Stimulated activated naive CD8-positive, alpha-beta T cell treated with anti-CD3 and anti-CD28 coated beads, Interleukin-15, Interleukin-2, amounts not matched to agents 100 ng/mL and 50 ng/mL, for 24 hours (primary cell): ENCODE results near the gene SLC41A2.
A peak's percentile ranks its signal among the peaks of the same experiment; 100 is the strongest.

ENCODE experiments used
- H3K27ac Mint-ChIP-seq: one replicate; pipeline ENCODE4 v1.8.0; 2021; ENCODE audit warnings: mild to moderate bottlenecking, mixed read lengths
- H3K27me3 Mint-ChIP-seq: one replicate; pipeline ENCODE4 v1.8.0; 2021; ENCODE audit warnings: mixed read lengths
- H3K36me3 Mint-ChIP-seq: one replicate; pipeline ENCODE4 v1.8.0; 2021; ENCODE audit warnings: low read depth, mixed read lengths
- H3K4me1 Mint-ChIP-seq: one replicate; pipeline ENCODE4 v1.8.0; 2021; ENCODE audit warnings: low read depth, mixed read lengths
- H3K4me3 Mint-ChIP-seq: one replicate; pipeline ENCODE4 v1.8.0; 2021; ENCODE audit warnings: mild to moderate bottlenecking, mixed read lengths
- H3K9me3 Mint-ChIP-seq: one replicate; pipeline ENCODE4 v1.8.0; 2021; ENCODE audit warnings: mixed read lengths

SLC41A2 gene

GRCh38 chr12:104974626-104975290 lies 16.7 kb upstream of the SLC41A2 start:
- Mint-ChIP-seq H3K27me3 (no peaks in the 10 kb centered on the region), H3K4me1 (peaks cover 17% of the 10 kb centered on the region), H3K4me3 (no peak overlapping the region), H3K27ac (no peak overlapping the region), H3K36me3 (no peaks in the 10 kb centered on the region), H3K9me3 (no peaks in the 10 kb centered on the region)

- Mint-ChIP-seq H3K4me3 (no peak overlapping the region), H3K4me1 (peaks cover 17% of the 10 kb centered on the region), H3K9me3 (no peaks in the 10 kb centered on the region), H3K36me3 (no peaks in the 10 kb centered on the region), H3K27ac (no peak overlapping the region), H3K27me3 (no peaks in the 10 kb centered on the region)
These were observed 15.2 kb upstream of the SLC41A2 start for GRCh38 chr12:104973250-104973649.

GRCh38 chr12:104971306-104971705 lies 13.2 kb upstream of the SLC41A2 start:
- Mint-ChIP-seq H3K4me1 (peaks cover 17% of the 10 kb centered on the region), H3K9me3 (no peaks in the 10 kb centered on the region), H3K27me3 (peaks cover under 1% of the 10 kb centered on the region), H3K4me3 (no peak overlapping the region), H3K36me3 (no peaks in the 10 kb centered on the region), H3K27ac (no peak overlapping the region)

- Mint-ChIP-seq H3K4me3 (no peak overlapping the region), H3K4me1 (peaks cover 5% of the 10 kb centered on the region), H3K36me3 (no peaks in the 10 kb centered on the region), H3K27me3 (peaks cover 12% of the 10 kb centered on the region), H3K9me3 (no peaks in the 10 kb centered on the region), H3K27ac (no peak overlapping the region)
These were observed 11.3 kb upstream of the SLC41A2 start for GRCh38 chr12:104969343-104969742.

- no peaks in the 10 kb centered on the region for H3K36me3 Mint-ChIP-seq
- H3K9me3 Mint-ChIP-seq: no peaks in the 10 kb centered on the region
- H3K27me3 Mint-ChIP-seq: peaks cover 24% of the 10 kb centered on the region
- no peak overlapping the region for H3K27ac Mint-ChIP-seq
- H3K4me3 Mint-ChIP-seq: no peak overlapping the region
- H3K4me1 Mint-ChIP-seq: peaks cover 5% of the 10 kb centered on the region
These were observed 8.6 kb upstream of the SLC41A2 start for GRCh38 chr12:104966677-104967076.

GRCh38 chr12:104964856-104965205 lies 6.7 kb upstream of the SLC41A2 start:
- Mint-ChIP-seq H3K27me3 (peaks cover 32% of the 10 kb centered on the region), H3K4me3 (no peak overlapping the region)

GRCh38 chr12:104964167-104964855 lies 6.2 kb upstream of the SLC41A2 start:
- Mint-ChIP-seq H3K4me3 (no peak overlapping the region), H3K9me3 (no peaks in the 10 kb centered on the region), H3K36me3 (no peaks in the 10 kb centered on the region), H3K27me3 (peaks cover 34% of the 10 kb centered on the region), H3K4me1 (peaks cover 9% of the 10 kb centered on the region), H3K27ac (no peak overlapping the region)

More at GRCh38 chr12:104964856-104965205, 6.7 kb upstream of the SLC41A2 start:
- no peaks in the 10 kb centered on the region for H3K36me3 Mint-ChIP-seq
- no peak overlapping the region for H3K27ac Mint-ChIP-seq
- H3K4me1 Mint-ChIP-seq: peaks cover 4% of the 10 kb centered on the region
- no peaks in the 10 kb centered on the region for H3K9me3 Mint-ChIP-seq

DNA sequence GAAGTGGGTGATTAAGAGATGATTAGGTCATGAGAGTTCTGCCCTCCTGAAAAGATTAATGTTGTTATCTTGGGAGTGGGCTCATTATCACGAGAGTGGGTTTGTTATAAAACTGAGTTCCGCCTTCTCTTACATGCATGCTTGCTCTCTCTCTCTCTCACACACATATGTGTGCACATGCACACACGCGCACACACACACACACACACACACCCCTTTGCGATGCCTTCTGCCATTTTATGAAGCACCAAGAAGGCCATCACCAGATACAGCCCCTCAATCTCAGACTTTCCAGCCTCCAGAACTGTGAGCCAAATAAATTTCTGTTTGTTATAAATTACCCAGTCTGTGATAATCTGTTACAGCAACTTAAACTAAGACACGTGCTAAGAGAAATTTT lies 5.7 kb upstream of the SLC41A2 start:
- no peak overlapping the region for H3K27ac Mint-ChIP-seq
- peaks cover 34% of the 10 kb centered on the region for H3K27me3 Mint-ChIP-seq
- H3K4me3 Mint-ChIP-seq: no peak overlapping the region

GRCh38 chr12:104960464-104960863 lies 2.4 kb upstream of the SLC41A2 start:
- Mint-ChIP-seq H3K4me3 (no peak overlapping the region), H3K27me3 (peaks cover 38% of the 10 kb centered on the region), H3K36me3 (no peaks in the 10 kb centered on the region), H3K4me1 (peaks cover 30% of the 10 kb centered on the region), H3K27ac (no peak overlapping the region), H3K9me3 (no peaks in the 10 kb centered on the region)

More for the DNA sequence above, 5.7 kb upstream of the SLC41A2 start:
- H3K4me1 Mint-ChIP-seq: peaks cover 15% of the 10 kb centered on the region
- no peaks in the 10 kb centered on the region for H3K36me3 Mint-ChIP-seq
- no peaks in the 10 kb centered on the region for H3K9me3 Mint-ChIP-seq

GRCh38 chr12:104959335-104959841 lies 1.3 kb upstream of the SLC41A2 start:
- H3K27me3 Mint-ChIP-seq: peaks cover 35% of the 10 kb centered on the region
- H3K9me3 Mint-ChIP-seq: no peaks in the 10 kb centered on the region
- peak overlapping the region; percentile 95 for H3K27ac Mint-ChIP-seq
- H3K4me3 Mint-ChIP-seq: peak overlapping the region; percentile 88
- no peaks in the 10 kb centered on the region for H3K36me3 Mint-ChIP-seq
- peaks cover 30% of the 10 kb centered on the region for H3K4me1 Mint-ChIP-seq

DNA sequence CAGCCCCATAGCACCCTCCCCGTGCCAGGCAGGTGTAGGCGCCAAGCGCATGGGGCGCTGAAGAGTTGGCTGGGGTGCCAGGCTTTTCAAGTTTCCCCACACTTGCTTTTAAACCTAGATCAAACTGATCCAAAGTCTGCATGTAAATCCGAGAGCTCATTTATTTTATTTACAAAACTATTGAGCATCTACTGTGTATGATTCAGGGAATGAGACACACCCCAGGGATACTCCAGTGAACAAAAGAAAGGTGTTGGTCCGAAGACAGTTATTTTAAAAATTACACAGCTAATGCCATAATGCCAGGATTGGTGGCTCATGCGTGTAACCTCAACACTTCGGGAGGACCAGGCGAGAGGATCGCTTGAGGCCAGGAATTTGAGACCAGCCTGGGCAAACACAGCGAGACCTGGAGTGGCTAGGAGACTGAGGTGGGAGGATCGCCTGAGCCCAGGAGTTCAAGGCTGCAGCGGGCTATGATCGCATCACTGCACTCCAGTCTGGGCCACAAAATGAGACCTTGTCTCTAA lies 780 bp upstream of the SLC41A2 start:
- Mint-ChIP-seq H3K9me3 (no peaks in the 10 kb centered on the region), H3K36me3 (no peaks in the 10 kb centered on the region), H3K4me1 (peaks cover 30% of the 10 kb centered on the region), H3K27ac (peak overlapping the region; percentile 95), H3K4me3 (peak overlapping the region; percentile 88), H3K27me3 (peaks cover 37% of the 10 kb centered on the region)

DNA sequence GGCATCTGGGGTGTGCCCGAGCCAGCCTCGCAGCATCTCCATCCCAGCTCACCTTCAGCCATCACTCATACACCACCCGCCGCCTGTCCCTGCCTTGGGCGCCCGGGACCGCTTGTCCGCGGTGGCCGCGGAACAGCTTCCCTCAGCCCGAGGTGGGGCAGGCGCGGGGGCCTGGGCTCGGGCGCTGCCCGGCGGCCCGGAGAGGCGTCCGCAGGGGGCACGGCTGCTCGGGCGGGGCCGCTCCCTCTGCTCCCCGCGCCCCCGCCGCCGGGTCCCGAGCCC lies 430 bp downstream of the SLC41A2 start:
- peak overlapping the region; percentile 81 for H3K4me3 Mint-ChIP-seq
- peaks cover 34% of the 10 kb centered on the region for H3K27me3 Mint-ChIP-seq
- no peaks in the 10 kb centered on the region for H3K9me3 Mint-ChIP-seq
- no peaks in the 10 kb centered on the region for H3K36me3 Mint-ChIP-seq
- peaks cover 30% of the 10 kb centered on the region for H3K4me1 Mint-ChIP-seq
- H3K27ac Mint-ChIP-seq: no peak overlapping the region

DNA sequence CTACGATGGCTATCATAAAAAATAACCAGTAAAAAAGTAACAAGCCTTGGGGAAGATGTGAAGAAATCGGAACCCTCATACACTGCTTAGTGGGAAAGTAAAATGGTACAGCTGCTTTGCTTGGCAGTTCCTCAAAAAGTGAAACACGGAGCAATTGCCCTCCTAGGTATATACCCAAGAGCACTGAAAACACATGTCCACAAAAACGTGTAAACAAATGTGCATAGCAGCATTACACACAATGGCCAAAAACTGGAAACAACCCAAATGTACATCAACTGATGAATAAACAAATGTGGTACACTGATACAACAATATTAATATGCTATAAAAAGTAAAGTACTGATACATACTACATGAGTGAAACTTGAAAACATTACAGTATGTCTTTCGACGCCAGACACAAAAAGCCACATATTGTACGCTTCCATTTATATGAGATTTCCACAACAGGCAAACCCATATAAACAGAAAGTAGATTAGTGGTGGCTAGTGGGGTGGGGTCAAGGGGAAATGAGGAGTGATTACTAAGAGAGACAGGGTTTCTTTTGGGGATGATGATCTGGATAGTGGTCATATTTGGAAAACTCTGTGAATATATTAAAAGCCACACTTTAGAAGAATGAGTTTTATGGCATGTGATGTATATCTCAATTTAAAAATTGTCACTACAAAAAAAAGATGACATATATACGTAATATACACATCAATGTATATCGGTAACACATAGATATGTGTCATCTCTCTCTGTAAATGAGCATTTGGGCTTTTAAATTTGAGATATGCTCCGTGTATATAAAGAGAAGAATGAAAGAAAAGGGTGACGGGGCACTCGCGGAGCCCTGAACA lies 996 bp downstream of the SLC41A2 start:
- Mint-ChIP-seq H3K36me3 (no peaks in the 10 kb centered on the region), H3K27me3 (peaks cover 33% of the 10 kb centered on the region), H3K27ac (no peak overlapping the region), H3K9me3 (no peaks in the 10 kb centered on the region), H3K4me1 (peaks cover 30% of the 10 kb centered on the region), H3K4me3 (peak overlapping the region; percentile 81)

GRCh38 chr12:104955703-104956102 lies 2.4 kb downstream of the SLC41A2 start:
- Mint-ChIP-seq H3K27ac (no peak overlapping the region), H3K4me1 (peaks cover 30% of the 10 kb centered on the region), H3K36me3 (no peaks in the 10 kb centered on the region), H3K9me3 (no peaks in the 10 kb centered on the region), H3K27me3 (peaks cover 35% of the 10 kb centered on the region), H3K4me3 (no peak overlapping the region)

DNA sequence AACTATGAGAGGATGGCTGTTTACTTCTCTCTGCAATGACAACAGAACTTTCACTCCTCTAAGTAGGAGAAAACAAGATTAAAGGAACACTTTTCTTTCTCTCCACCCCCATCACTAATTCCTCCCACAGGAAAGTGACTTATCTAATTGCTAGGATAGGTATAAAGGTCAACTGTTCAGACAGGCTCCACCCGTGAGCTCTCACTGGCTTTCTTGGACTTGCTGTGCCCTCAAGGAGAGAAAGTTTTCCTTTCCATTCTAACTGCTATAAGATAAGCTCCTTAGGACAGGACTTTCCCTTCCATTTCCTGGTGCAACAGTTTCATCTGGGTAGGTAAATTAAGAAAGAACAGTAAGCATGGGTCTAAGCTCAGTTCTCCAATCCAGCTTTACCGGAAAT lies 4.8 kb downstream of the SLC41A2 start:
- H3K4me1 Mint-ChIP-seq: peaks cover 10% of the 10 kb centered on the region
- H3K36me3 Mint-ChIP-seq: no peaks in the 10 kb centered on the region
- H3K4me3 Mint-ChIP-seq: no peak overlapping the region
- H3K27me3 Mint-ChIP-seq: peaks cover 27% of the 10 kb centered on the region
- no peak overlapping the region for H3K27ac Mint-ChIP-seq
- H3K9me3 Mint-ChIP-seq: no peaks in the 10 kb centered on the region
